Mononuclear cell (primary cell): ENCODE measurements around the gene GSTT2B. TPM values are rescaled to one million over a fixed set of nuclear protein-coding genes. Genes with fewer than 3 reads are reported as not detected.
"Not testable (repeated sequence)": the region's sequence is repeated elsewhere in the genome, so short reads cannot be mapped to it uniquely, and the experiment has no call there.

Experiments used
- H3K27me3 ChIP-seq: 2 replicates; pipeline ENCODE4 v1.6.0; 2011; ENCODE audit warnings: low read length, control low read depth; ENCODE audit not compliant: insufficient read depth
- H3K4me1 ChIP-seq: 2 replicates; pipeline ENCODE4 v1.5.1; 2011; ENCODE audit warnings: mild to moderate bottlenecking, low read length, control low read depth; ENCODE audit not compliant: insufficient read depth
- H3K4me3 ChIP-seq: 2 replicates; pipeline ENCODE4 v1.5.1; 2011; ENCODE audit warnings: mild to moderate bottlenecking, low read length, moderate library complexity
- H3K9me3 ChIP-seq: 2 replicates; pipeline ENCODE4 v1.5.1; 2011; ENCODE audit warnings: low read depth, mild to moderate bottlenecking, control low read depth, low read length
- total RNA-seq: library from RNA; depleted of rRNA; stranded (reverse); fragments of >200 nt; gene quantifications from one replicate; pipeline ENCODE4 v1.2.3, GENCODE V29; 2012

GSTT2B gene
- total RNA-seq, 1 donor, result not detected

- Histone ChIP-seq H3K9me3 (no peaks in the 10 kb centered on the region), H3K27me3 (no peaks in the 10 kb centered on the region), H3K4me1 (no peaks in the 10 kb centered on the region), H3K4me3 (no peak overlapping the region)
Observed at GRCh38 chr22:23997092-23997491, 36.1 kb upstream of the GSTT2B start.

GRCh38 chr22:23993581-23994177 is 32.7 kb upstream of the GSTT2B start:
- not testable (repeated sequence) for H3K27me3 ChIP-seq, H3K4me1 ChIP-seq, H3K9me3 ChIP-seq, H3K4me3 ChIP-seq

- H3K9me3 ChIP-seq, H3K4me1 ChIP-seq, H3K4me3 ChIP-seq: not testable (repeated sequence)
Observed at GRCh38 chr22:23993080-23993479, 32.1 kb upstream of the GSTT2B start.

GRCh38 chr22:23989583-23990244 is 28.7 kb upstream of the GSTT2B start:
- not testable (repeated sequence) for H3K4me3 ChIP-seq, H3K4me1 ChIP-seq, H3K27me3 ChIP-seq, H3K9me3 ChIP-seq

More at GRCh38 chr22:23993080-23993479, 32.1 kb upstream of the GSTT2B start:
- not testable (repeated sequence) for H3K27me3 ChIP-seq

- H3K4me1 ChIP-seq, H3K4me3 ChIP-seq, H3K9me3 ChIP-seq, H3K27me3 ChIP-seq: not testable (repeated sequence)
Observed at GRCh38 chr22:23986538-23987178, 25.7 kb upstream of the GSTT2B start.

GRCh38 chr22:23986089-23986488 is 25.1 kb upstream of the GSTT2B start:
- H3K4me1 ChIP-seq, H3K4me3 ChIP-seq, H3K27me3 ChIP-seq, H3K9me3 ChIP-seq: not testable (repeated sequence)

GRCh38 chr22:23984430-23984829 is 23.4 kb upstream of the GSTT2B start:
- H3K9me3 ChIP-seq, result no peaks in the 10 kb centered on the region
- no peaks in the 10 kb centered on the region for H3K4me1 ChIP-seq
- H3K27me3 ChIP-seq, result no peaks in the 10 kb centered on the region
- no peak overlapping the region for H3K4me3 ChIP-seq

- not testable (repeated sequence) for H3K9me3 ChIP-seq, H3K27me3 ChIP-seq
Observed at GRCh38 chr22:23980567-23980966, 19.6 kb upstream of the GSTT2B start.

GRCh38 chr22:23979557-23980240 is 18.7 kb upstream of the GSTT2B start, which contains the start of gene GSTT2:
GSTT2 (plus strand) TSS chr22:23980134.
- H3K27me3 ChIP-seq, H3K4me1 ChIP-seq, H3K9me3 ChIP-seq, H3K4me3 ChIP-seq: not testable (repeated sequence)

More at GRCh38 chr22:23980567-23980966, 19.6 kb upstream of the GSTT2B start:
- not testable (repeated sequence) for H3K4me1 ChIP-seq, H3K4me3 ChIP-seq

GRCh38 chr22:23977304-23977703 is 16.3 kb upstream of the GSTT2B start:
- H3K9me3 ChIP-seq, H3K27me3 ChIP-seq, H3K4me1 ChIP-seq, H3K4me3 ChIP-seq: not testable (repeated sequence)

GRCh38 chr22:23974836-23975352 is 13.9 kb upstream of the GSTT2B start:
- not testable (repeated sequence) for H3K9me3 ChIP-seq, H3K4me3 ChIP-seq, H3K4me1 ChIP-seq, H3K27me3 ChIP-seq

- not testable (repeated sequence) for H3K9me3 ChIP-seq, H3K4me1 ChIP-seq, H3K4me3 ChIP-seq, H3K27me3 ChIP-seq
Observed at GRCh38 chr22:23974345-23974744, 13.3 kb upstream of the GSTT2B start, which contains the start of gene DDT. DDT (minus strand) TSS chr22:23974441; CDS start chr22:23974414, 27 bp downstream.

GRCh38 chr22:23971927-23972326 is 10.9 kb upstream of the GSTT2B start:
- not testable (repeated sequence) for H3K4me3 ChIP-seq, H3K4me1 ChIP-seq, H3K27me3 ChIP-seq, H3K9me3 ChIP-seq

- H3K4me1 ChIP-seq, result no peaks in the 10 kb centered on the region
- H3K9me3 ChIP-seq, result no peaks in the 10 kb centered on the region
- H3K4me3 ChIP-seq, result no peak overlapping the region
- H3K27me3 ChIP-seq, result no peaks in the 10 kb centered on the region
Observed at GRCh38 chr22:23970816-23971486, 10.0 kb upstream of the GSTT2B start.

GRCh38 chr22:23970201-23970641 is 9.2 kb upstream of the GSTT2B start:
- Histone ChIP-seq H3K27me3 (no peaks in the 10 kb centered on the region), H3K9me3 (no peaks in the 10 kb centered on the region), H3K4me3 (no peak overlapping the region), H3K4me1 (no peaks in the 10 kb centered on the region)
